ENCODE measurements around the gene POLR2I. TPM values are rescaled to one million over a fixed set of nuclear protein-coding genes. Genes with fewer than 3 reads are reported as not detected.

POLR2I gene
- total RNA-seq, 1 experiment from 2014 or later = 165 TPM

DNA sequence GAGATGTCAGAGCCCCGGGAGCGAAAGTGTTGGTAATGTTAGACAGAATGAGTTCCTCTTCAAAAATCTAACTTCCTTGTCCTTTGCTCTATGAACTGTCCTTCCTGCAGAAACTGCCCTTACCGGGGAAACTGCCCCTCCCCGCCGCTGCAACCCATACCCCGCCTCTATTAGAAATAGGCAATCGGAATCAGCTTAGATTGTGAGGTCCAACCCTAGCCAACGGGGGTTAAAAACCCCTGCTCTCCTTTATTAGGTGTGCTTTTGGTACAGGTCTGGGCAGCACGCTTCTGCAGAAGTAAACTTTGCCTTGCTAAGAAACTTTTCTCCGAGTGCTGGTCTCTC lies 13.7 kb upstream of the POLR2I start (continued):
- TF ChIP-seq SP1 (CRISPR knock-in tag; conservative IDR thresholded peaks at IDR 0.05) = no peak
- TF ChIP-seq, protein P1, sequence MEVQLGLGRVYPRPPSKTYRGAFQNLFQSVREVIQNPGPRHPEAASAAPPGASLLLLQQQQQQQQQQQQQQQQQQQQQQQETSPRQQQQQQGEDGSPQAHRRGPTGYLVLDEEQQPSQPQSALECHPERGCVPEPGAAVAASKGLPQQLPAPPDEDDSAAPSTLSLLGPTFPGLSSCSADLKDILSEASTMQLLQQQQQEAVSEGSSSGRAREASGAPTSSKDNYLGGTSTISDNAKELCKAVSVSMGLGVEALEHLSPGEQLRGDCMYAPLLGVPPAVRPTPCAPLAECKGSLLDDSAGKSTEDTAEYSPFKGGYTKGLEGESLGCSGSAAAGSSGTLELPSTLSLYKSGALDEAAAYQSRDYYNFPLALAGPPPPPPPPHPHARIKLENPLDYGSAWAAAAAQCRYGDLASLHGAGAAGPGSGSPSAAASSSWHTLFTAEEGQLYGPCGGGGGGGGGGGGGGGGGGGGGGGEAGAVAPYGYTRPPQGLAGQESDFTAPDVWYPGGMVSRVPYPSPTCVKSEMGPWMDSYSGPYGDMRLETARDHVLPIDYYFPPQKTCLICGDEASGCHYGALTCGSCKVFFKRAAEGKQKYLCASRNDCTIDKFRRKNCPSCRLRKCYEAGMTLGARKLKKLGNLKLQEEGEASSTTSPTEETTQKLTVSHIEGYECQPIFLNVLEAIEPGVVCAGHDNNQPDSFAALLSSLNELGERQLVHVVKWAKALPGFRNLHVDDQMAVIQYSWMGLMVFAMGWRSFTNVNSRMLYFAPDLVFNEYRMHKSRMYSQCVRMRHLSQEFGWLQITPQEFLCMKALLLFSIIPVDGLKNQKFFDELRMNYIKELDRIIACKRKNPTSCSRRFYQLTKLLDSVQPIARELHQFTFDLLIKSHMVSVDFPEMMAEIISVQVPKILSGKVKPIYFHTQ (CRISPR knock-in tag; IDR thresholded peaks at IDR 0.05) = no peak
- TF ChIP-seq, protein P2, sequence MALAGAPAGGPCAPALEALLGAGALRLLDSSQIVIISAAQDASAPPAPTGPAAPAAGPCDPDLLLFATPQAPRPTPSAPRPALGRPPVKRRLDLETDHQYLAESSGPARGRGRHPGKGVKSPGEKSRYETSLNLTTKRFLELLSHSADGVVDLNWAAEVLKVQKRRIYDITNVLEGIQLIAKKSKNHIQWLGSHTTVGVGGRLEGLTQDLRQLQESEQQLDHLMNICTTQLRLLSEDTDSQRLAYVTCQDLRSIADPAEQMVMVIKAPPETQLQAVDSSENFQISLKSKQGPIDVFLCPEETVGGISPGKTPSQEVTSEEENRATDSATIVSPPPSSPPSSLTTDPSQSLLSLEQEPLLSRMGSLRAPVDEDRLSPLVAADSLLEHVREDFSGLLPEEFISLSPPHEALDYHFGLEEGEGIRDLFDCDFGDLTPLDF (CRISPR knock-in tag; IDR thresholded peaks at IDR 0.05) = no peak
- no peak for TF ChIP-seq SMAD4 (CRISPR knock-in tag; IDR thresholded peaks at IDR 0.05)
- TF ChIP-seq, protein P3, sequence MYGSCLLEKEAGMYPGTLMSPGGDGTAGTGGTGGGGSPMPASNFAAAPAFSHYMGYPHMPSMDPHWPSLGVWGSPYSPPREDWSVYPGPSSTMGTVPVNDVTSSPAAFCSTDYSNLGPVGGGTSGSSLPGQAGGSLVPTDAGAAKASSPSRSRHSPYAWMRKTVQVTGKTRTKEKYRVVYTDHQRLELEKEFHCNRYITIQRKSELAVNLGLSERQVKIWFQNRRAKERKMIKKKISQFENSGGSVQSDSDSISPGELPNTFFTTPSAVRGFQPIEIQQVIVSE (CRISPR knock-in tag; IDR thresholded peaks at IDR 0.05; ENCODE audit: borderline replicate concordance) = no peak

DNA sequence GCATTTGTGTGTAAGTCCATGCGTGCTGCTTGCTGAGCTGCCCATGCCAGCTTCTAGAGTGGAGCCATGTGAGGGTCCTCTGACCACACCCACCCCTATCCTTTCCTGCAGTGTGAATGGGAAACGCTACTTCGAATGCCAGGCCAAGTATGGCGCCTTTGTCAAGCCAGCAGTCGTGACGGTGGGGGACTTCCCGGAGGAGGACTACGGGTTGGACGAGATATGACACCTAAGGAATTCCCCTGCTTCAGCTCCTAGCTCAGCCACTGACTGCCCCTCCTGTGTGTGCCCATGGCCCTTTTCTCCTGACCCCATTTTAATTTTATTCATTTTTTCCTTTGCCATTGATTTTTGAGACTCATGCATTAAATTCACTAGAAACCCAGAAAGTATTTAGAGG lies 10.9 kb upstream of the POLR2I start:
- ChIA-PET CTCF (interaction anchor here (1.2 kb wide), 1 partner anchor 65 kb away, joined by 3 read pairs; no protein-coding TSS in a partner anchor), POLR2A (no interaction called here)
- DNase-seq (ENCODE audit: low spot score) (no peak), ATAC-seq (no peak)
- Mint-ChIP-seq H3K36me3 (peaks cover 27% of the 10 kb centered on the region), H3K9me3 (no peaks in the 10 kb centered on the region), H3K27me3 (ENCODE audit: low read depth) (no peaks in the 10 kb centered on the region), H3K4me3 (no peak overlapping the region), H3K4me1 (peaks cover 1% of the 10 kb centered on the region; the same call in 1 of the 2 replicates), H3K27ac (no peak overlapping the region)
- TF ChIP-seq ZNF396 (CRISPR knock-in tag; IDR thresholded peaks at IDR 0.05; ENCODE audit: borderline replicate concordance) = no peak
- TF ChIP-seq GTF2I (CRISPR knock-in tag; conservative IDR thresholded peaks at IDR 0.05) = no peak
- no peak for TF ChIP-seq NFE2L1 (CRISPR knock-in tag; IDR thresholded peaks at IDR 0.05)
- TF ChIP-seq, protein P4, sequence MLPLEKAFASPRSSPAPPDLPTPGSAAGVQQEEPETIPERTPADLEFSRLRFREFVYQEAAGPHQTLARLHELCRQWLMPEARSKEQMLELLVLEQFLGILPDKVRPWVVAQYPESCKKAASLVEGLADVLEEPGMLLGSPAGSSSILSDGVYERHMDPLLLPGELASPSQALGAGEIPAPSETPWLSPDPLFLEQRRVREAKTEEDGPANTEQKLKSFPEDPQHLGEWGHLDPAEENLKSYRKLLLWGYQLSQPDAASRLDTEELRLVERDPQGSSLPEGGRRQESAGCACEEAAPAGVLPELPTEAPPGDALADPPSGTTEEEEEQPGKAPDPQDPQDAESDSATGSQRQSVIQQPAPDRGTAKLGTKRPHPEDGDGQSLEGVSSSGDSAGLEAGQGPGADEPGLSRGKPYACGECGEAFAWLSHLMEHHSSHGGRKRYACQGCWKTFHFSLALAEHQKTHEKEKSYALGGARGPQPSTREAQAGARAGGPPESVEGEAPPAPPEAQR (CRISPR knock-in tag; IDR thresholded peaks at IDR 0.05) = no peak
- no peak for TF ChIP-seq EMX1 (CRISPR knock-in tag; IDR thresholded peaks at IDR 0.05)
- no peak for TF ChIP-seq SMAD4 (CRISPR knock-in tag; IDR thresholded peaks at IDR 0.05)
- TF ChIP-seq MXD4 (CRISPR knock-in tag; IDR thresholded peaks at IDR 0.05; ENCODE audit: borderline replicate concordance) = no peak

DNA sequence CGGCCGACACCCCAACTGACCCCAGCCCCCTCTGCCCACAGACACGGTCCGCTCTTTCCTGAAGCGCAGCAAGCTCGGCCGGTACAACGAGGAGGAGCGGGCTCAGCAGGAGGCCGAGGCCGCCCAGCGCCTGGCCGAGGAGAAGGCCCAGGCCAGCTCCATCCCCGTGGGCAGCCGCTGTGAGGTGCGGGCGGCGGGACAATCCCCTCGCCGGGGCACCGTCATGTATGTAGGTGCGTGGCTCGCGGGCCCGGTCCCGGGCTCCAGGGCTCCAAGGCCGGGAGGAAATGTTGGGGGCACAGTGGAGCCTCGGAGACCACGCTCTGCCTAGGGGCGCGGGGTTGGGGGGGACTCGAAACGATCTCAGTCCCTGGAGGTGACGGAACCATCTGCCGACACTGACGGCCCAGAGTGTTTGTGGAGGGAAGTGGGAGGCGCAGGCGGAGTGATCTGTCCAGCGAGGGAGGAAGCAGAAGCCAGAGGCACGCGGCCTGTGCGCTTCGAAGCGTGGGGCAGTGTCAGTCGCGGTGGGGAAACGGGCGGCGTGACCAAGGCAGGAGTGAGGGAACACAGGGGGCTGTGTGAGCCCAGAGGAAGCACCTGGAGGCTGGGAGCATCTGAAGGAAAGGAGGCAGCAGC lies 6.9 kb upstream of the POLR2I start:
- Mint-ChIP-seq H3K4me1 (peaks cover 12% of the 10 kb centered on the region), H3K4me3 (no peak overlapping the region), H3K27ac (peak overlapping the region; percentile 68; the same call in 1 of the 2 replicates), H3K9me3 (no peaks in the 10 kb centered on the region), H3K36me3 (peaks cover 47% of the 10 kb centered on the region), H3K27me3 (ENCODE audit: low read depth) (no peaks in the 10 kb centered on the region)
- TF ChIP-seq JAZF1 (CRISPR knock-in tag; IDR thresholded peaks at IDR 0.05) (no peak), ESRRA (CRISPR knock-in tag; IDR thresholded peaks at IDR 0.05; ENCODE audit: borderline replicate concordance) (no peak), KAT7 (CRISPR knock-in tag; IDR thresholded peaks at IDR 0.05; ENCODE audit: borderline replicate concordance) (no peak), ZNF219 (CRISPR knock-in tag; IDR thresholded peaks at IDR 0.05; ENCODE audit: borderline replicate concordance) (no peak)
- TF ChIP-seq, protein P5, sequence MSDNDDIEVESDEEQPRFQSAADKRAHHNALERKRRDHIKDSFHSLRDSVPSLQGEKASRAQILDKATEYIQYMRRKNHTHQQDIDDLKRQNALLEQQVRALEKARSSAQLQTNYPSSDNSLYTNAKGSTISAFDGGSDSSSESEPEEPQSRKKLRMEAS (CRISPR knock-in tag; IDR thresholded peaks at IDR 0.05) = no peak
- TF ChIP-seq, protein P2 (CRISPR knock-in tag; IDR thresholded peaks at IDR 0.05) = no peak
- ChIA-PET CTCF (no interaction called here), POLR2A (no interaction called here)
- DNase-seq (ENCODE audit: low spot score) (no peak), ATAC-seq (no peak)

All from WTC11 (cell line).